WERI-Rb-1 (cell line): ENCODE measurements around the gene POLDIP3.

Source experiments
- DNase-seq: peaks from one replicate; pipeline ENCODE4 v3.0.0-alpha.2; 2020
- H3K27ac ChIP-seq: fragments of 250-450 bp; sonication (Bioruptor Pico); 2 replicates; pipeline ENCODE4 v1.5.1; 2020; ENCODE audit warnings: mild to moderate bottlenecking, moderate library complexity
- H3K27me3 ChIP-seq: fragments of 250-450 bp; sonication (Bioruptor Pico); 2 replicates; pipeline ENCODE4 v1.5.1; 2021; ENCODE audit warnings: mild to moderate bottlenecking, low read depth, moderate library complexity; ENCODE audit not compliant: insufficient read depth, severe bottlenecking
- H3K36me3 ChIP-seq: fragments of 250-450 bp; sonication (Bioruptor Pico); 2 replicates; pipeline ENCODE4 v1.5.1; 2020; ENCODE audit warnings: mild to moderate bottlenecking, moderate library complexity
- H3K4me3 ChIP-seq: 2 replicates; pipeline ENCODE4 v1.5.1; 2011; ENCODE audit warnings: low read depth, mild to moderate bottlenecking, control low read depth, low read length
- H3K9me3 ChIP-seq: fragments of 250-450 bp; sonication (Bioruptor Pico); 2 replicates; pipeline ENCODE4 v1.5.1; 2021; ENCODE audit warnings: mild to moderate bottlenecking, moderate library complexity; ENCODE audit not compliant: severe bottlenecking
- TF ChIP-seq, protein P1 (sequence below): IDR thresholded peaks from 2 replicates; pipeline ENCODE4 v1.5.1; 2011; ENCODE audit warnings: low read depth, mild to moderate bottlenecking, control low read depth, inconsistent platforms, low read length

The POLDIP3 gene, protein sequence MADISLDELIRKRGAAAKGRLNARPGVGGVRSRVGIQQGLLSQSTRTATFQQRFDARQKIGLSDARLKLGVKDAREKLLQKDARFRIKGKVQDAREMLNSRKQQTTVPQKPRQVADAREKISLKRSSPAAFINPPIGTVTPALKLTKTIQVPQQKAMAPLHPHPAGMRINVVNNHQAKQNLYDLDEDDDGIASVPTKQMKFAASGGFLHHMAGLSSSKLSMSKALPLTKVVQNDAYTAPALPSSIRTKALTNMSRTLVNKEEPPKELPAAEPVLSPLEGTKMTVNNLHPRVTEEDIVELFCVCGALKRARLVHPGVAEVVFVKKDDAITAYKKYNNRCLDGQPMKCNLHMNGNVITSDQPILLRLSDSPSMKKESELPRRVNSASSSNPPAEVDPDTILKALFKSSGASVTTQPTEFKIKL

DNA sequence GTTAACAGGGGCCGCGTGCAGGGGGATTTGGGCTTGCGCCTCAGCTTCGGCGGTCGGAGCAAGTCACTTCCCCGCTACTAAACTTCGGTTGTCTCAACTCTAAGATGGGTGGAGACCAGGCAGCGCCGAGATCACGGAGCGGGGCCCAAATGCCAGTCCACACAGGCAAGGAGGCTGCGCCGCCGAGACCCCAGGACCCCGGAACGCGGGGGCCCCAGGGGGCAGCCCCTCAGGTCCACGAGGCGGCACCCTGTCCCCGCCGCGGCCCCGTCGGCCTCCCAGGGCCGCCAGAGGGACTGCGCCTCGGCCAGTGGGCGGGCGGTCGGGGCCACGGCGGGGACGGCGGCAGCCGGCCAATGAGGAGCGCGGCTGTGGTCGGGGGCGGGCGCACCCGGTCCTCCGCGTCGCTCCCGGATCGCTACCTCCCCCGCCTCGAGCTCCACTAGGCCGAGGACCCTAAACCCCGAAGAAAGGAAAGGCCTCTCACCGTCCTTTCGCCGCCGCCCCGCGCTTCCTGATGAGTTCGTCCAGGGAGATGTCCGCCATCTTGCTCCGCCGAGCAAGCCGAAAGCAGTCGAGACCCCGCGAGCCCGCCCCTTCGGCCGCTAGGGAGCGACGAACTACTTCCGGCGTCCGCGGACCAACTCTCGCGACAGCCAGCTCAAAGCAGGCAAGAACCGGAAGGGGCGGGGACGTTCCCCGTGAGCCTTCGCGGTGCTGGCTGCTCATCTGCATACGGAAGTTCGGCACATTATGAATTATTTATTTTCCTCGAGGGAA is at the start of gene POLDIP3:
POLDIP3 (minus strand) TSS at position 572 of the 780 bp plus-strand sequence; CDS start at position 546, 26 bp downstream.
- Histone ChIP-seq H3K27ac (peak within 1 kb of the TSS; percentile 98), H3K36me3 (peaks cover 39% of the 10 kb centered on the region), H3K4me3 (peak within 1 kb of the TSS; percentile 87), H3K27me3 (no peaks in the 10 kb centered on the region), H3K9me3 (no peaks in the 10 kb centered on the region)
- peak; percentile 99 for DNase-seq
- TF ChIP-seq, protein P1, sequence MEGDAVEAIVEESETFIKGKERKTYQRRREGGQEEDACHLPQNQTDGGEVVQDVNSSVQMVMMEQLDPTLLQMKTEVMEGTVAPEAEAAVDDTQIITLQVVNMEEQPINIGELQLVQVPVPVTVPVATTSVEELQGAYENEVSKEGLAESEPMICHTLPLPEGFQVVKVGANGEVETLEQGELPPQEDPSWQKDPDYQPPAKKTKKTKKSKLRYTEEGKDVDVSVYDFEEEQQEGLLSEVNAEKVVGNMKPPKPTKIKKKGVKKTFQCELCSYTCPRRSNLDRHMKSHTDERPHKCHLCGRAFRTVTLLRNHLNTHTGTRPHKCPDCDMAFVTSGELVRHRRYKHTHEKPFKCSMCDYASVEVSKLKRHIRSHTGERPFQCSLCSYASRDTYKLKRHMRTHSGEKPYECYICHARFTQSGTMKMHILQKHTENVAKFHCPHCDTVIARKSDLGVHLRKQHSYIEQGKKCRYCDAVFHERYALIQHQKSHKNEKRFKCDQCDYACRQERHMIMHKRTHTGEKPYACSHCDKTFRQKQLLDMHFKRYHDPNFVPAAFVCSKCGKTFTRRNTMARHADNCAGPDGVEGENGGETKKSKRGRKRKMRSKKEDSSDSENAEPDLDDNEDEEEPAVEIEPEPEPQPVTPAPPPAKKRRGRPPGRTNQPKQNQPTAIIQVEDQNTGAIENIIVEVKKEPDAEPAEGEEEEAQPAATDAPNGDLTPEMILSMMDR = 0 out of 2 replicates have a peak, but pooled peaks have one; percentile 15

DNA sequence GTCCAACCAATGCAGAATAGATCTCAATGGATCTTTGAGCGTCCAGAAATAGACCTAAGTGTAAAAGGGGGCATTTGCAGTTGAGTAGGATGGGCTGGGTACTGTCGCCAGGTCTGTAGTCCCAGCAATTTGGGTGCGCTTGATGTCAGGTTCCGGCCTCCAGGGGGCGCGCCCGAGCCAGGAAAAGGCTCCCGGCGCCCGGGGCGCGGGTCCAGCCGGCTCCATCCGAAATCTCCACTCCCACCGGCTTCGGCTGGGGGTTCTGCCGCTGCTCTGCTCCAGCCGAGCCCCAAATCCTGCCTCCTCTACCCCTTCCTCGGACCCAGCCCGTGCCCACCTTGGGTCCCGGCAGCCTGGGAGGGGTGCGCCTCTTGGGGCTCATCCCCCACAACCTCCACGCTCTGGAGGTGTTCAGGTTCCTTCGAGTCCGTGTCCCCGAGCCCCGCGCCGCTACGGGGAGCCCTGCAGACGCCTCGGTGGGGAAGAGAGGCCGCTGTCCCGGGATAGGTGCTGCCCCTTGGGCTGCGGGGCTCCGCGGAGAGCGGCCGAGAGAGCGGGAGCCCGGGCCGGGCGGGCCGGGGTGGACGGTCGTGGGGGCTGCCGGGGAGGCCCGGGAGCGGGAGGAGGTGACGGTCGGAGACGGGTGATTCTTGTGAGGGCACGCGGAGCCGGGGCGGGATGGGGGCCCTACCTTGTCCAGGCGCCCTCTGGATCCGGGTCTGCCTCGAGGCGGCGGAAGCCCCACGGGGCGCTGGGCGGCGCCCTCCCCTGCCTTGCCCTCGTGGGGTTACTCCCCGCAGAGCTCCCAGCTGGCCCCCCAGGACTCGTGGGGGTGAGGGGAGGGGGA is 47.5 kb upstream of the POLDIP3 start:
- Histone ChIP-seq H3K9me3 (no peaks in the 10 kb centered on the region), H3K4me3 (peak overlapping the region; percentile 69), H3K27ac (no peak overlapping the region), H3K27me3 (no peaks in the 10 kb centered on the region), H3K36me3 (no peaks in the 10 kb centered on the region)
- TF ChIP-seq, protein P1 = peak; percentile 84
- peak; percentile 80 for DNase-seq

DNA sequence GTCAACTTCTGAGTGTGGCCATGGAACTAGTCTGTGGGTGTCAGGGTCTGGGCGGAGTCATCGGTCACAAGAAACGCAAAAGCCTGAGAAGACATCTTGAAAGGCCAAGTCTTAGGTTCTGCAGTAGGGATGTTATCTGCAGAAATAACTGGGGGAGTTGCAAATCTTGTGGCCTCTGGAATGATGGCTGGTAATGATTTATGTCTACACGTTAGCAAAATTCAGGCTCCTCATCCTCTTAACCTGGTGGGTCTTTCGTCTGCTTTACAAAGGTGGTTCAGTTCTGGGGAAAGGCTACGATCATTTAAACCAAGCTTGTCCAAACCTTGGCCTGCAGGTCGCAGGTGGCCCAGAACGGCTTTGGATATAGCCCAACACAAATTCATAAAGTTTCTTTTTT is 41.9 kb upstream of the POLDIP3 start:
- TF ChIP-seq, protein P1 = no peak
- Histone ChIP-seq H3K9me3 (no peaks in the 10 kb centered on the region), H3K4me3 (no peak overlapping the region), H3K27ac (no peak overlapping the region), H3K27me3 (no peaks in the 10 kb centered on the region), H3K36me3 (no peaks in the 10 kb centered on the region)
- DNase-seq = no peak

DNA sequence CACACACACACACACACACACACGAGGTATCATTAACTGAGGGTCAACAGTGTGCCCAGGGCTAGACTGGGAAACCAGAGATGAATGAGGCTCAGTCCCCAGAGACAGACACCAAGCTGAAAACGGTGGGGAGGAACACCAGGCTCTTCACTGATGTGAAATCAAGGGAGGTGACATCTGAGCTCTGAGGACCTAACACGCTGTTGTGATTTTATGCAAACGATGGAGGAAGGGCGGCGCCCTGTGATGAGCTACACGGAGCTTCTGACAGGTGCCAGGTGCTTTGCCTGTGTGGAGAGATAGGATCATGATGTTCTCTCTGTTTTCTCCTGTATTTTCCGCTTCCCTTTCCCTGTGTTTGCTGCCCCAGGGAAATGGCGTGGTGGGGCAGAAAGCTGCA is 41.0 kb upstream of the POLDIP3 start:
- Histone ChIP-seq H3K9me3 (no peaks in the 10 kb centered on the region), H3K27me3 (no peaks in the 10 kb centered on the region), H3K4me3 (no peak overlapping the region), H3K27ac (no peak overlapping the region), H3K36me3 (no peaks in the 10 kb centered on the region)
- DNase-seq = no peak
- TF ChIP-seq, protein P1 = no peak

DNA sequence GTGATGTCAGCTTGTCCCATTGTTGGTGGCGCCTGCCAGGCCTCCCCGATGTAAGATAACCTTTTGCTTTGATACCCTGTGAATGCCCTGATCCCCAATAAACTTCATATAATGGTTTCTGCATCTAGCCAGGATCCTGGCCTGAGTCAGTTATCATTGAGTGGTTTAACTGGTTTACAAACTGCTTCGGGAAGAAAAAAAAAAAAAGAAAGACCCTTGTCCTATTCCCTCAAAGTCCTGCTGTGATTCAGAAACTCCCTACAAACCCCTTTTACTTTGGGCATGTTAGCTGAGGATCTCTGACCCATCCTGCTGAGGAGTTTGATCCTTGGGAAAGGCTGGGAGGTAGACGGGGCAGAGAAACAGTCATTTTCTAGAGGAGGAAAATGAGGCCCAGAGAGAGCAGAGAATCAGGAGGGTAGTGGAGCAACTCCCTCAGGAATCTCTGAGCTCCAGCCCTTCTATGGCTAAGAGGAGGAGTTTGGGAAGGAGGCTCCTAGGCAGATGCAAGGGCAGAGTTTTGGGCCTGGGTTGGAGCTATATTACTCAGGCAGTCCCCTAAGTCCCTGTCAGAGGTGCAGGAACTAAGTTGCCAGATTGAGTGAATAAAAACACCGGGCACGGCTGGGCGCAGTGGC is 39.9 kb upstream of the POLDIP3 start:
- Histone ChIP-seq H3K27ac (no peak overlapping the region), H3K27me3 (no peaks in the 10 kb centered on the region), H3K36me3 (no peaks in the 10 kb centered on the region), H3K9me3 (no peaks in the 10 kb centered on the region), H3K4me3 (no peak overlapping the region)
- no peak for DNase-seq
- TF ChIP-seq, protein P1 = no peak
